ENCODE results near the gene FNDC1.

The FNDC1 gene

GRCh38 chr6:159204605-159205004 is 35.4 kb downstream of the FNDC1 start:
- intact Hi-C loops (cut with DNase I; ENCODE audit: low total_unique reads): no loop called here
- Histone ChIP-seq H3K27me3 (no peaks in the 10 kb centered on the region), H3K4me1 (peaks cover 0 to 24% (median 15%) of the 10 kb centered on the region in 4 donors), H3K36me3 (no peaks in the 10 kb centered on the region), H3K27ac (peak overlapping the region; percentile 68 to 76), H3K9me3 (no peaks in the 10 kb centered on the region), H3K4me3 (no peak overlapping the region)
- no peak for DNase-seq
- TF ChIP-seq CTCF (IDR thresholded peaks at IDR 0.05): no peak

- no peak for DNase-seq
- Histone ChIP-seq H3K9me3 (no peaks in the 10 kb centered on the region), H3K27ac (no peak overlapping the region), H3K4me1 (peaks cover 0 to 17% (median 5%) of the 10 kb centered on the region in 4 donors), H3K36me3 (no peaks in the 10 kb centered on the region), H3K4me3 (no peak overlapping the region), H3K27me3 (no peaks in the 10 kb centered on the region)
- intact Hi-C loops (cut with DNase I; ENCODE audit: low total_unique reads): no loop called here
- no peak for TF ChIP-seq CTCF (IDR thresholded peaks at IDR 0.05)
Observed at GRCh38 chr6:159212028-159212427, 42.8 kb downstream of the FNDC1 start.

- H3K36me3 ChIP-seq: no peaks in the 10 kb centered on the region
- intact Hi-C loops (cut with DNase I; ENCODE audit: low total_unique reads): no loop called here
- H3K4me3 ChIP-seq: no peak overlapping the region
- no peaks in the 10 kb centered on the region for H3K9me3 ChIP-seq
- no peak for DNase-seq
- H3K4me1 ChIP-seq: peaks cover 0 to 17% (median 7%) of the 10 kb centered on the region in 4 donors
- no peaks in the 10 kb centered on the region for H3K27me3 ChIP-seq
- TF ChIP-seq CTCF (IDR thresholded peaks at IDR 0.05): no peak
- peak overlapping the region in 1 of 2 donors; percentile 3 for H3K27ac ChIP-seq
Observed at GRCh38 chr6:159212525-159213280, 43.5 kb downstream of the FNDC1 start.

- Histone ChIP-seq H3K36me3 (no peaks in the 10 kb centered on the region), H3K27me3 (no peaks in the 10 kb centered on the region), H3K4me3 (no peak overlapping the region), H3K4me1 (peaks cover 0 to 17% (median 7%) of the 10 kb centered on the region in 4 donors), H3K27ac (no peak overlapping the region), H3K9me3 (no peaks in the 10 kb centered on the region)
- DNase-seq: no peak
- no peak for TF ChIP-seq CTCF (IDR thresholded peaks at IDR 0.05)
- intact Hi-C loops (cut with DNase I; ENCODE audit: low total_unique reads): no loop called here
Observed at GRCh38 chr6:159213405-159213804, 44.2 kb downstream of the FNDC1 start.

GRCh38 chr6:159214281-159214680 is 45.1 kb downstream of the FNDC1 start:
- no peak overlapping the region for H3K27ac ChIP-seq
- TF ChIP-seq CTCF (IDR thresholded peaks at IDR 0.05): no peak
- no peaks in the 10 kb centered on the region for H3K27me3 ChIP-seq
- H3K4me3 ChIP-seq: no peak overlapping the region
- H3K9me3 ChIP-seq: no peaks in the 10 kb centered on the region
- intact Hi-C loops (cut with DNase I; ENCODE audit: low total_unique reads): no loop called here
- H3K36me3 ChIP-seq: no peaks in the 10 kb centered on the region
- peaks cover 0 to 17% (median 7%) of the 10 kb centered on the region in 4 donors for H3K4me1 ChIP-seq
- no peak for DNase-seq
